Sigmoid colon (tissue), 7 donors: Measurements from ENCODE around the gene MCF2L. TPM values are rescaled to one million over a fixed set of nuclear protein-coding genes. Genes with fewer than 3 reads are reported as not detected.

Experiments
- DNase-seq: peaks from one replicate; pipeline ENCODE4 v3.0.0-alpha.2; 2019
- H3K27ac ChIP-seq, 4 donors: fragments of 200-600 bp; sonication (generic); one replicate each; pipeline ENCODE4 v1.5.1; 2016 to 2019; ENCODE audit warnings: mild to moderate bottlenecking in 1 of 4
- H3K27me3 ChIP-seq, 3 donors: fragments of 200-600 bp; sonication (generic); one replicate each; pipeline ENCODE4 v1.5.1; 2019; ENCODE audit warnings: mild to moderate bottlenecking in 1 of 3
- H3K36me3 ChIP-seq, 4 donors: fragments of 200-600 bp; sonication (generic); one replicate each; pipeline ENCODE4 v1.5.1; 2016 to 2019
- H3K4me1 ChIP-seq, 4 donors: fragments of 200-600 bp; sonication (generic); one replicate each; pipeline ENCODE4 v1.5.1; 2017 to 2019
- H3K4me3 ChIP-seq, 4 donors: fragments of 200-600 bp; sonication (generic); one replicate each; pipeline ENCODE4 v1.5.1; 2017 to 2019; ENCODE audit warnings: mild to moderate bottlenecking in 2 of 4, moderate library complexity in 1 of 4
- H3K9me3 ChIP-seq, 4 donors: fragments of 200-600 bp in 3 of 4; sonication (generic) in 3 of 4; one replicate each; pipeline versions ENCODE4 v1.5.1 to v1.6.1; 2013 to 2019
- EP300 ChIP-seq, 4 donors: sonication (generic); formaldehyde crosslinking; IDR thresholded peaks; one replicate each; pipeline ENCODE4 v1.6.1; 2017; ENCODE audit warnings: antibody characterized with exemption in 4 of 4
- POLR2A ChIP-seq, 2 donors: fragments of 450-650 bp; IDR thresholded peaks; one replicate each; pipeline ENCODE4 v1.6.1; 2016; ENCODE audit warnings: antibody characterized with exemption in 2 of 2, mild to moderate bottlenecking in 2 of 2, moderate library complexity in 2 of 2
- POLR2AphosphoS5 ChIP-seq, 4 donors: sonication (generic); formaldehyde crosslinking; IDR thresholded peaks; one replicate each; pipeline ENCODE4 v1.6.1; 2017; ENCODE audit warnings: antibody characterized with exemption in 4 of 4
- WGBS, 2 donors: extraction: QIAGEN DNeasy Blood & Tissue Kit; methylation state at CpG; one replicate each; pipeline ENCODE4 v1.1.7; 2013; 5-methylcytosine and 5-hydroxymethylcytosine counted together
- intact Hi-C: fragments of 100-400 bp; cut with DNase I; formaldehyde crosslinking; loops from one replicate; pipeline ENCODE4 v1.15.1; 2023
- polyA plus RNA-seq, 3 donors: library from polyadenylated mRNA; stranded (reverse); fragments of 200-250 nt; gene quantifications; one replicate each; pipeline ENCODE4 v1.2.3, GENCODE V29; 2013
- total RNA-seq, 4 donors: library from RNA; depleted of rRNA; stranded (reverse); fragments of >200 nt; gene quantifications; one replicate each; pipeline ENCODE4 v1.1.0, GENCODE V29; 2016
- TF ChIP-seq, protein P1 (sequence below), 4 experiments: fragments of 450-650 bp in 3 of 4; fragments of 200-600 bp in 1 of 4; IDR thresholded peaks; one replicate each; pipeline ENCODE4 v1.5.1; 2016 to 2019; ENCODE audit warnings: antibody characterized with exemption in 4 of 4, mild to moderate bottlenecking in 3 of 4, moderate library complexity in 2 of 4
- donor health status: healthy with polysubstance abuse.
- donor health status: Bipolar disorder and iron deficiency.
- donor health status: healthy.

Gene MCF2L
- total and polyA plus RNA-seq, 7 donors = 7.5 to 59.9 (median 20.2) TPM

DNA sequence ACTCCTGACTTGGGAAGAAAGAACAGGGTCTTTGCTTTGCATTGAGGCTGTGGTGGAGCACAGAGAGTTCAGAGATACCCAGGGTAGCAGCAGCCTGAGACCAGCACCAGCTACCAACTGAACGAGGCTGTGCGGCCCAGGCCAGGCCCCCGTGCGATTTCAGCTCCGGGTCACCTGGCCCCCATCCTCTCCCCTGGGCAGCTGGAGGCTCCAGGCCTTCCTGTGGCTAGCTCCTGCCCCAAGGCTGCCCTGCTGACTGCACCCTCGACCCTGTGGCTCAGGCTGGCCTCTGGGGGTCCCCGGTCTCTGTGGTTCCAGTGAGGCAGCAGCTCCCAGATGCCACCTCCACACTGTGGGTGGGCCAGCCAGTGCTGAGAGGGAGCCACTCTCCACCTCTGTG is 52.8 kb downstream of the MCF2L start:
- WGBS, 2 donors = 83 to 92% methylated on average over 7 of the region's 7 CpGs
- TF ChIP-seq EP300 (IDR thresholded peaks at IDR 0.05) (no peak), POLR2A (IDR thresholded peaks at IDR 0.05) (no peak)
- H3K9me3 ChIP-seq = peaks cover 0 to 2% (median 0%) of the 10 kb centered on the region in 4 donors
- peaks cover 0 to 27% (median 10%) of the 10 kb centered on the region in 3 donors for H3K27me3 ChIP-seq
- no peak overlapping the region for H3K27ac ChIP-seq
- intact Hi-C loops = no loop called here
- H3K4me1 ChIP-seq = no peaks in the 10 kb centered on the region
- H3K36me3 ChIP-seq = no peaks in the 10 kb centered on the region
- H3K4me3 ChIP-seq = no peak overlapping the region
- no peak for DNase-seq

DNA sequence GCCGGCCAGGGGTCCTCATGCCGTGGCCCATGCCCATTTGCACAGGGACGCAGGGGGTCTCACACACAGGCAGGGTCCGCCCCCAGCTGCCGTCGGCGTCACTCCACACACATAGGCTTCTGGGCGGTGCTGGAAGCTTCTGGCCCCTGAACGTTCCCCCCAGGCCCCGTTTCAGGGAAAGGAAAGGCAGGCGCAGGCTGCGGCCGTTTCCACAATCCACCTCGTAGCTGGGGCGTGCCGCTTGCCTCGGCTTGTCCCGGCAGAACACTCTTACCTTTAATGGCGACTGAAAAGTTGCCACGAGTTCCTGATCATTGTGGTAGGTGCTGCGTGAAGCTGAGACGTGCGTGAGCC is 53.4 kb downstream of the MCF2L start:
- WGBS, 2 donors = 82 to 89% methylated on average over 23 of the region's 23 CpGs
- H3K27me3 ChIP-seq = peaks cover 0 to 27% (median 10%) of the 10 kb centered on the region in 3 donors
- no peaks in the 10 kb centered on the region for H3K4me1 ChIP-seq
- intact Hi-C loops = no loop called here
- peaks cover 0 to 2% (median 0%) of the 10 kb centered on the region in 4 donors for H3K9me3 ChIP-seq
- H3K27ac ChIP-seq = no peak overlapping the region
- no peaks in the 10 kb centered on the region for H3K36me3 ChIP-seq
- TF ChIP-seq POLR2AphosphoS5 (IDR thresholded peaks at IDR 0.05) (no peak), POLR2A (IDR thresholded peaks at IDR 0.05) (no peak), EP300 (IDR thresholded peaks at IDR 0.05) (no peak)
- TF ChIP-seq, protein P1, sequence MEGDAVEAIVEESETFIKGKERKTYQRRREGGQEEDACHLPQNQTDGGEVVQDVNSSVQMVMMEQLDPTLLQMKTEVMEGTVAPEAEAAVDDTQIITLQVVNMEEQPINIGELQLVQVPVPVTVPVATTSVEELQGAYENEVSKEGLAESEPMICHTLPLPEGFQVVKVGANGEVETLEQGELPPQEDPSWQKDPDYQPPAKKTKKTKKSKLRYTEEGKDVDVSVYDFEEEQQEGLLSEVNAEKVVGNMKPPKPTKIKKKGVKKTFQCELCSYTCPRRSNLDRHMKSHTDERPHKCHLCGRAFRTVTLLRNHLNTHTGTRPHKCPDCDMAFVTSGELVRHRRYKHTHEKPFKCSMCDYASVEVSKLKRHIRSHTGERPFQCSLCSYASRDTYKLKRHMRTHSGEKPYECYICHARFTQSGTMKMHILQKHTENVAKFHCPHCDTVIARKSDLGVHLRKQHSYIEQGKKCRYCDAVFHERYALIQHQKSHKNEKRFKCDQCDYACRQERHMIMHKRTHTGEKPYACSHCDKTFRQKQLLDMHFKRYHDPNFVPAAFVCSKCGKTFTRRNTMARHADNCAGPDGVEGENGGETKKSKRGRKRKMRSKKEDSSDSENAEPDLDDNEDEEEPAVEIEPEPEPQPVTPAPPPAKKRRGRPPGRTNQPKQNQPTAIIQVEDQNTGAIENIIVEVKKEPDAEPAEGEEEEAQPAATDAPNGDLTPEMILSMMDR (IDR thresholded peaks at IDR 0.05) = no peak
- H3K4me3 ChIP-seq = no peak overlapping the region
- DNase-seq = no peak

DNA sequence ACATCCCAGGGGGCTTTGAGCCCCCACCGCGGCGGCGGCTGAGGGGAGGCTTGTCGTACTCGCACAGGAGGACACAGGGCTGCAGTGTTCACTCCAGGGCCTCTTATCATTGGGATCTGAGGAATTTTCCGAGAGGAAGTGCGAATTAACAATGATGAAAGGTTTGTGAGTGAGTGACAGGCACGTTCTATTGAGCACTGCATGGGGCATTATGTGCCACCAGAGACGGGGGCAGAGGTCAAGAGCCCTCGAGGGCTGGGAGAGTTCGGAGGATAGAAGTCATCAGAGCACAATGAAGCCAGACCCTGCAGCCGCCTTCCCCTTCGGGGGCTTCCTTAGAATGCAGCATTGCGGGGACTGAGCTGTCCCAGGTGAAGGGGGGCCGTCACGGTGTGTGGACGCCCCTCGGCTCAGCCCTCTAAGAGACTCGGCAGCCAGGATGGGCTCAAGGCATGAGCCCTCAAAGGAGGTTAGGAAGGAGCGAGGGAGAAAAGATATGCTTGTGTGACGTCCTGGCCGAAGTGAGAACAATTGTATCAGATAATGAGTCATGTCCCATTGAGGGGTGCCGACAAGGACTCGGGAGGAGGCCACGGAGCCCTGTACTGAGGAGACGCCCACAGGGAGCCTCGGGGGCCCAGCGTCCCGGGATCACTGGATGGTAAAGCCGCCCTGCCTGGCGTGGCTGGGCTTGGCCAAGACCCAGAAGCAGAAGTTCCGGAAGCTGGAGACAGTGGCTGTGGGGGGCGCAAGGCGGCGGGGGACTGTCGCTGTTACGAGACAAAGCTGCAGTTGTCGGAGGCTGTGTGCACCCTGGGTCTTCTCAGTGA is 53.9 kb downstream of the MCF2L start:
- Histone ChIP-seq H3K4me1 (no peaks in the 10 kb centered on the region), H3K4me3 (no peak overlapping the region), H3K27ac (no peak overlapping the region), H3K27me3 (peaks cover 0 to 27% (median 10%) of the 10 kb centered on the region in 3 donors), H3K9me3 (peaks cover 0 to 2% (median 0%) of the 10 kb centered on the region in 4 donors), H3K36me3 (no peaks in the 10 kb centered on the region)
- 80 to 85% methylated on average over 39 of the region's 39 CpGs for WGBS, 2 donors
- DNase-seq = no peak
- intact Hi-C loops = no loop called here
- TF ChIP-seq POLR2A (IDR thresholded peaks at IDR 0.05) = no peak
- no peak for TF ChIP-seq POLR2AphosphoS5 (IDR thresholded peaks at IDR 0.05)
- no peak for TF ChIP-seq EP300 (IDR thresholded peaks at IDR 0.05)
- TF ChIP-seq, protein P1 (IDR thresholded peaks at IDR 0.05) = no peak

DNA sequence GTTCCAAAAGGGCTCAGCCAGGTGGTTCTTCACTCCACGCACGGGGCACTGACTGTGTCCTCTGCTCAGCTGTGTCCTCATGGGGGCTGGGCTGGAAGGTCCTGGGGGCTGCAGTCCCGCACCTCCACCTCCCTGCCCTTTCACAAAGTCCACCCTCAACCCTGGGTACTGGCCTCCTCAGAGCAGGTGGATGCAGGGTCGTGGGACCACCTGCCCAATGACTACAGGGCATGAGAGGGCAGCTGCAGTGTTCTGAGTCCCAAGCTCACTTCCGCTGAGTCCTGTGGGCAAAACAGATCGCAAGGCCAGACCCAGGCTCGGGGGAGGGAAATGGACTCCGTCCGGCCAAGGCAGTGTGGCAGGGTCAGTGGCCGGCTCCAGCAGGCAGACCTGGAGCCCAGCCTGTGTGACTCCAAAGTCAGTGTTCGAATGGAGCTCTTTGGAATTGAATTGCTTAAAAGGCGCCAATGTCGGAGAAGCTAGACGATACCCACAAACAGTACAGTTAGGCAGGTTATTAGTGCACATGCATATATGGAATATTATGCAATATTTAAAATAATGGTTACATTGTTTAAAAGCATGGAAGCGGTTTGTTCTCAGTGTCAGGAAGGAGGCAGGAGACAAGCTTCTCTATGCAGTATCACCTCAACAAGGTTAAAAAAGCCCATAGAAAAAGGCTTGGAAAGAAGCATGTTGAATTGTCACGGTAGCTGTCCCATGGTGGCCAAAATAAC is 54.8 kb downstream of the MCF2L start:
- no peak overlapping the region for H3K27ac ChIP-seq
- no peak for DNase-seq
- intact Hi-C loops = no loop called here
- WGBS, 2 donors = 87 to 94% methylated on average over 16 of the region's 16 CpGs
- H3K27me3 ChIP-seq = peaks cover 0 to 27% (median 10%) of the 10 kb centered on the region in 3 donors
- no peak for TF ChIP-seq EP300 (IDR thresholded peaks at IDR 0.05)
- TF ChIP-seq POLR2AphosphoS5 (IDR thresholded peaks at IDR 0.05) = no peak
- TF ChIP-seq, protein P1 (IDR thresholded peaks at IDR 0.05) = no peak
- TF ChIP-seq POLR2A (IDR thresholded peaks at IDR 0.05) = no peak
- peaks cover 0 to 2% (median 0%) of the 10 kb centered on the region in 4 donors for H3K9me3 ChIP-seq
- no peak overlapping the region for H3K4me3 ChIP-seq
- H3K4me1 ChIP-seq = no peaks in the 10 kb centered on the region
- no peaks in the 10 kb centered on the region for H3K36me3 ChIP-seq

DNA sequence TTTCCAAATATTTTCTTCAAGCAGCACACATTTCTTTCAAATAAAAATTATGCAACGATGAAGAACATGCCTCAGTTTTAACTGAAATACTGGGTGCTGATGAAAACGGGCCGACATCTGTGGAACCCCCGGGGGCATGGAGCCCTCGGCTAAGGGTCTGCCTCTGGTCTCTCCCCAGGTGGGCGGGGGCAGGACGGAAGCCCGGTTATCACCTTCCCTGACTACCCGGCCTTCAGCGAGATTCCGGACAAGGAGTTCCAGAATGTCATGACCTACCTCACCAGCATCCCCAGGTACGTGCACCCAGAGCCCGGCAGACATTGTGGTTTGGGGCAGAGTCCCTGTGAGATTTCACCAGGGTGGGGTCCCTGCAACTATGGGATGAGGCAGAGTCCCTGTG is 55.5 kb downstream of the MCF2L start:
- no peak for DNase-seq
- intact Hi-C loops = no loop called here
- TF ChIP-seq POLR2AphosphoS5 (IDR thresholded peaks at IDR 0.05) (no peak), EP300 (IDR thresholded peaks at IDR 0.05) (no peak), POLR2A (IDR thresholded peaks at IDR 0.05) (no peak)
- TF ChIP-seq, protein P1 (IDR thresholded peaks at IDR 0.05) = no peak
- Histone ChIP-seq H3K36me3 (no peaks in the 10 kb centered on the region), H3K9me3 (peaks cover 0 to 2% (median 0%) of the 10 kb centered on the region in 4 donors), H3K4me3 (no peak overlapping the region), H3K27ac (no peak overlapping the region), H3K27me3 (peaks cover 0 to 29% (median 10%) of the 10 kb centered on the region in 3 donors), H3K4me1 (no peaks in the 10 kb centered on the region)
- 92% methylated on average over 13 of the region's 13 CpGs for WGBS, 2 donors
